K562 (cell line): Measurements from ENCODE around the gene VKORC1. TPM values are rescaled to one million over a fixed set of nuclear protein-coding genes. Genes with fewer than 3 reads are reported as not detected.

Source experiments
- CBX5 ChIP-seq: IDR thresholded peaks from 2 replicates; pipeline ENCODE4 v1.6.1; 2014; ENCODE audit warnings: low read depth, borderline replicate concordance
- GABPB1 ChIP-seq: sonication (generic); formaldehyde crosslinking; IDR thresholded peaks from 2 replicates; pipeline ENCODE4 v1.8.0; 2022; ENCODE audit warnings: mild to moderate bottlenecking, missing genetic modification reagents
- HDAC1 ChIP-seq, 2 experiments: fragments of 450-650 bp; IDR thresholded peaks; 2 replicates each; pipeline ENCODE4 v1.6.1; 2016 to 2017; ENCODE audit warnings: inconsistent platforms in 1 of 2, mild to moderate bottlenecking in 1 of 2, moderate library complexity in 1 of 2
- HDAC2 ChIP-seq: fragments of 450-650 bp; IDR thresholded peaks from 2 replicates; pipeline ENCODE4 v1.6.1; 2016; ENCODE audit warnings: mild to moderate bottlenecking
- HSF4 ChIP-seq: fragments of 250-450 bp; sonication (Bioruptor Pico); IDR thresholded peaks from 2 replicates; pipeline ENCODE4 v2.1.2; 2022; ENCODE audit warnings: mild to moderate bottlenecking, moderate library complexity, borderline replicate concordance
- KDM5B ChIP-seq: fragments of 200-600 bp; sonication (generic); IDR thresholded peaks from 2 replicates; pipeline ENCODE4 v1.6.1; 2012; ENCODE audit warnings: low read depth, mild to moderate bottlenecking, moderate library complexity, low read length, control low read depth, inconsistent platforms; ENCODE audit not compliant: insufficient replicate concordance
- KLF1 ChIP-seq: fragments of 450-650 bp; IDR thresholded peaks from 2 replicates; pipeline ENCODE4 v1.6.1; 2016; ENCODE audit warnings: missing genetic modification characterization, missing compliant biosample characterization
- NFYB ChIP-seq: IDR thresholded peaks from 2 replicates; pipeline ENCODE4 v1.6.1; 2011; ENCODE audit warnings: mild to moderate bottlenecking, moderate library complexity; ENCODE audit not compliant: insufficient read length; ENCODE audit errors: extremely low read depth
- POLR2AphosphoS5 ChIP-seq: IDR thresholded peaks from 2 replicates; pipeline ENCODE4 v1.6.1; 2011; ENCODE audit warnings: mild to moderate bottlenecking, low read depth, low read length, moderate library complexity; ENCODE audit not compliant: control insufficient read depth, insufficient read depth
- POLR2B ChIP-seq: fragments of 450-650 bp; IDR thresholded peaks from 2 replicates; pipeline ENCODE4 v1.6.1; 2018; ENCODE audit warnings: low read depth; ENCODE audit not compliant: partially characterized antibody
- RAD51 ChIP-seq: fragments of 450-650 bp; IDR thresholded peaks from 2 replicates; pipeline ENCODE4 v1.7.1; 2016; ENCODE audit warnings: low read depth, mild to moderate bottlenecking, borderline replicate concordance
- RBFOX2 ChIP-seq: fragments of 200-400 bp; formaldehyde crosslinking; IDR thresholded peaks from 2 replicates; pipeline ENCODE4 v1.6.1; 2017; ENCODE audit warnings: low read depth, mild to moderate bottlenecking, low read length, moderate library complexity
- SAP30 ChIP-seq: fragments of 200-600 bp; sonication (generic); IDR thresholded peaks from 2 replicates; pipeline ENCODE4 v1.6.1; 2012; ENCODE audit warnings: borderline replicate concordance, low read depth, mild to moderate bottlenecking, moderate library complexity, low read length, control low read depth, inconsistent platforms; ENCODE audit not compliant: insufficient read depth, poor library complexity, severe bottlenecking
- SMARCB1 ChIP-seq: IDR thresholded peaks from 2 replicates; pipeline ENCODE4 v1.6.1; 2011; ENCODE audit warnings: improper control_type of control experiment, low read depth; ENCODE audit not compliant: insufficient read length
- U2AF1 ChIP-seq: fragments of 200-400 bp; formaldehyde crosslinking; optimal IDR thresholded peaks from 2 replicates; pipeline ENCODE3; 2017; ENCODE audit warnings: mild to moderate bottlenecking, low read depth, low read length, moderate library complexity
- ZNF12 ChIP-seq: sonication (generic); formaldehyde crosslinking; IDR thresholded peaks from 2 replicates; pipeline ENCODE4 v1.4.0; 2020; ENCODE audit warnings: mild to moderate bottlenecking, missing genetic modification reagents
- ZNF395 ChIP-seq: fragments of 200-800 bp; sonication (Bioruptor generic); IDR thresholded peaks from 2 replicates; pipeline ENCODE4 v1.6.1; 2017; ENCODE audit warnings: missing genetic modification characterization, missing compliant biosample characterization
- ZNF766 ChIP-seq: fragments of 200-800 bp; sonication (Bioruptor generic); conservative IDR thresholded peaks from 2 replicates; pipeline ENCODE4 v1.6.1; 2016; ENCODE audit warnings: missing genetic modification characterization, missing compliant biosample characterization
- polyA plus RNA-seq, 8 experiments: library from polyadenylated mRNA; depleted of rRNA in 4 of 8; stranded (reverse) in 5 of 8; unstranded in 3 of 8; fragments of >200 nt; fragmentation: Nextera tagmentation in 2 of 8; fragmentation: Illumina TruSeq in 1 of 8; extraction: Ambion mirVana in 2 of 8; extraction: Trizol in 1 of 8; gene quantifications; 2 replicates each; pipeline versions ENCODE4 v1.2.1 to v1.2.3, GENCODE V29; 2011 to 2014; ENCODE audit warnings: inconsistent platforms in 1 of 8, missing spikeins in 1 of 8
- total RNA-seq, 7 experiments: library from RNA; depleted of rRNA in 6 of 7; stranded (reverse); fragments of >200 nt in 6 of 7; fragmentation: Illumina TruSeq in 2 of 7; extraction: Trizol in 2 of 7; gene quantifications; 2 replicates each; pipeline versions ENCODE4 v1.2.1 to v1.2.3, GENCODE V29; 2011 to 2021; ENCODE audit warnings: low replicate concordance in 1 of 7
- TF ChIP-seq, protein P1 (sequence below): fragments of 250-450 bp; sonication (Bioruptor Pico); IDR thresholded peaks from 2 replicates; pipeline ENCODE4 v1.9.0; 2021; ENCODE audit warnings: mild to moderate bottlenecking, inconsistent platforms

Gene VKORC1
- total and polyA plus RNA-seq, 9 of the 15 experiments (the other 6 are each of a cell fraction or from before 2014, with no cell fraction given), result 30.0 to 119 (median 62.1) TPM

- peak; percentile 86 for TF ChIP-seq RBFOX2
- no peak for TF ChIP-seq HSF4 (CRISPR knock-in tag)
- peak; percentile 45 for TF ChIP-seq U2AF1
- TF ChIP-seq, protein P1, sequence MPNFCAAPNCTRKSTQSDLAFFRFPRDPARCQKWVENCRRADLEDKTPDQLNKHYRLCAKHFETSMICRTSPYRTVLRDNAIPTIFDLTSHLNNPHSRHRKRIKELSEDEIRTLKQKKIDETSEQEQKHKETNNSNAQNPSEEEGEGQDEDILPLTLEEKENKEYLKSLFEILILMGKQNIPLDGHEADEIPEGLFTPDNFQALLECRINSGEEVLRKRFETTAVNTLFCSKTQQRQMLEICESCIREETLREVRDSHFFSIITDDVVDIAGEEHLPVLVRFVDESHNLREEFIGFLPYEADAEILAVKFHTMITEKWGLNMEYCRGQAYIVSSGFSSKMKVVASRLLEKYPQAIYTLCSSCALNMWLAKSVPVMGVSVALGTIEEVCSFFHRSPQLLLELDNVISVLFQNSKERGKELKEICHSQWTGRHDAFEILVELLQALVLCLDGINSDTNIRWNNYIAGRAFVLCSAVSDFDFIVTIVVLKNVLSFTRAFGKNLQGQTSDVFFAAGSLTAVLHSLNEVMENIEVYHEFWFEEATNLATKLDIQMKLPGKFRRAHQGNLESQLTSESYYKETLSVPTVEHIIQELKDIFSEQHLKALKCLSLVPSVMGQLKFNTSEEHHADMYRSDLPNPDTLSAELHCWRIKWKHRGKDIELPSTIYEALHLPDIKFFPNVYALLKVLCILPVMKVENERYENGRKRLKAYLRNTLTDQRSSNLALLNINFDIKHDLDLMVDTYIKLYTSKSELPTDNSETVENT (CRISPR knock-in tag), result peak; percentile 16; the same call in 1 of the 2 replicates
- peak; percentile 77 for TF ChIP-seq SAP30
- no peak for TF ChIP-seq CBX5
- peak; percentile 75 for TF ChIP-seq GABPB1 (CRISPR knock-in tag)
- TF ChIP-seq ZNF12 (CRISPR knock-in tag), result peak; percentile 75
- TF ChIP-seq SMARCB1, result no peak
- TF ChIP-seq HDAC1 (IDR thresholded peaks at IDR 0.05), result peak in 1 of 2 experiments; percentile 81; a peak in 2 of 4 replicates
- TF ChIP-seq KLF1, result peak; percentile 63; the same call in 1 of the 2 replicates
- TF ChIP-seq KDM5B, result peak; percentile 76
- TF ChIP-seq POLR2B, result peak; percentile 49
- TF ChIP-seq ZNF766, result peak; percentile 73; the same call in 1 of the 2 replicates
- TF ChIP-seq ZNF395, result no peak
- peak; percentile 46; the same call in 1 of the 2 replicates for TF ChIP-seq HDAC2
- 0 out of 2 replicates have a peak, but pooled peaks have one; percentile 4 for TF ChIP-seq RAD51
- peak; percentile 34 for TF ChIP-seq NFYB
- 0 out of 2 replicates have a peak, but pooled peaks have one; percentile 14 for TF ChIP-seq POLR2AphosphoS5
Measured at GRCh38 chr16:31094424-31095120, at the start of gene VKORC1 (continued).
